HS-27A (cell line): Measurements from ENCODE around the gene SRGAP2C.
"Not testable (repeated sequence)": the region's sequence is repeated elsewhere in the genome, so short reads cannot be mapped to it uniquely, and the experiment has no call there.

Experiments used
- DNase-seq: peaks from one replicate; pipeline ENCODE4 v3.0.0-alpha.2; 2012; ENCODE audit warnings: low read depth, missing footprints

Gene SRGAP2C

DNA sequence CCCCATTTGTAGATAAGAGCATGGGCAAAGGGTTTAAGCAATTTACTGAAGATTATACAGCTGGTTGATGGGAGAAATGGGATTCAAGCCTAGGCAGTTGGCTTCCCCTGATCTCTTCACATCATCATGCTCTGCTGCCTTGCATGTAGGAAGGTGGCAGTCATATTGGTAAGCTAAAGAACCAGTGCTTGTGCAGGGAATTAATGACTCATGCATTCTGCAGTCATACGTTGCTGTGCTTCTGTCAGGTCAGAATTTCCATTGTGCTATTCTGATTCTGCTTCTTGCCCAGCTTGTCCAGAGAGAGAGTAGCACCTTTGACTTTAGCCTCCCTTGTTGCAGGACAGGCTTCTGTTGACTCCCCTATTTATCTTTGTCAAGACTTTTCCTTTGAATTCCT is 153.2 kb downstream of the SRGAP2C start:
- not testable (repeated sequence) for DNase-seq

GRCh38 chr1:121339611-121340010 is 154.8 kb downstream of the SRGAP2C start:
- DNase-seq: not testable (repeated sequence)

DNA sequence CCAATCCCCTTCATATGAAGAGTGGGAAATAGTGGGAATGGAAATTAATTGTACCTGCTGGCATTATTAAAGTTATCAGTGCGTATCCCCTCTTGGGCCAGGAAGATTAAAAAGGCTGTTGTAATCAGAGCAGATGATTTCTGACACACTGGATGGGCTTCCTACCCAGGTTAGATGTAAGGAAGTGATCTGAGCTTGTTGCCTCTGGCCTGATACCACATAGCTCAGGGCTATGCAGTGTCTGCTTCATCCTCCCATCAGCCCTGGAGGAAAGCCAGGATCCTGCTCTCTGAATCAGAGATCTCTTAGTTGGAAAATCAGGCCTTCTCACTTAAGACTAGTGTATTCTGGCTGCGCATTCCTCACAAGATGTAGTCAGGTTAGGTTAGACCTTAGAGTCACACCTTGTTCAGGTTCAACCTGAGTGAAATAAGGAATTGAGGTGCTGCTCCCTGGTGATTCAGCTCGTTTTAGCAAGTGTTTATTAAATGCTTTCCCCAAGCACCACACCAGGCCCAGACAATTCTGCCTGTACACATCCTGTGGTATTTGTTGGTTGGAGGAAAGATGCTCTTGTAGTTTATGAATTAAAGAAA is 158.6 kb downstream of the SRGAP2C start:
- DNase-seq: not testable (repeated sequence)

DNA sequence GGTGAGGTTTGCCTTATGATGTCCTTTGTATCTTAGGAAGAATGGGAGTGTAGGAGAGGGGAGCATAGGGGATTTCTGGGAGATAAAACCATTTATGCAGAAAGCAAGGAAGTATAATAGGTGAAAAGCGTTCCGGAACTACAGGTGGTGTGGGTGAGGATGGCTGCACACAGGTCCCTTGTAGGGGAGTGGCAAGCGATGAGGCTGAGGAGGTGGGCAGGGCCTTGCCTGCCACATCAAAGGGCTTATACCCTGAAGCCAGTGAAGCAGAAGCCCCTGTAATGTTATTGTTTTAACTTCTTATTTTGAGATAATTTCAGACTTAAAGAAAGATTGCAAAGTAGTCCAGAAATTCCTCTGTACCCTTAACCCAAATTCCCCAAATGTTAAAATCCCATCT is 159.6 kb downstream of the SRGAP2C start:
- not testable (repeated sequence) for DNase-seq

DNA sequence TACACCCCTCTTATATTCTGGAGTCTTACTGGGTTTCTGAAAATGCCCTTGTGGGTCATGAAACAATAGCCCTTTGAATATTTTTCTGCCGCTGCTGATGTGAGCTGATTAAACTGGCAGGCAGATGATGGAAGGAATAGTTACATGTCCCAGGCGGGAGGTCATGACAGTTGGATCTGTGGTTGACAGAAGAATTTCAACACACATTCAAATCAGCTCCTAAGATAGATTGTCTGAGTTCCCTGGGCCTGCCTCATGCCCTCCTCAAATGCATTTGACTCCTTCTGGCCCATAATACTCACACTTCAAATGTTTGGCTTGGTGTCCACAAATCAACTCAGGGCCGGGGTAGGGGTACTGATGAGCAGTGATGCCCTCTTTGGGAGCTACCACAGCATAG is 161.9 kb downstream of the SRGAP2C start:
- not testable (repeated sequence) for DNase-seq

- DNase-seq: not testable (repeated sequence)
These were observed 162.7 kb downstream of the SRGAP2C start for GRCh38 chr1:121347476-121347875.

DNA sequence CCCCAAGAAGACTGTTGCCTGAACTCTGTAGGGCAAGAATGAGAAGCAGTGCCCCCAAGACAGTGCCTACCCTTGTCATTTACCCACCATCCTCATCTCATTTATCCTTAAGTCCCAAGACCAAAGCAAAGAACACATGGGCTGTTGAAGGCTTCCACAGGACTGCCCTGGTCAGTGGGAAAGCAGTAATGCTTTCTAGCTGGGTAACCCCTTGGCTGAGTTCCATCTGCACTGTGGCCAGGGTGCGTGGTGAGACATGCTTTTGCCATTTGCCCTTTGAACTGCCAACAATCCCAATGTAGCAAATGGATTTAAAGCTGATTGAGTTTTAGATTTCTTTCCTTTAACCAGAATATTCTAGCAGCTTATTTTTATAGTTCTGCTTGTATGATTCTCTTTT is 163.3 kb downstream of the SRGAP2C start:
- DNase-seq: not testable (repeated sequence)

DNA sequence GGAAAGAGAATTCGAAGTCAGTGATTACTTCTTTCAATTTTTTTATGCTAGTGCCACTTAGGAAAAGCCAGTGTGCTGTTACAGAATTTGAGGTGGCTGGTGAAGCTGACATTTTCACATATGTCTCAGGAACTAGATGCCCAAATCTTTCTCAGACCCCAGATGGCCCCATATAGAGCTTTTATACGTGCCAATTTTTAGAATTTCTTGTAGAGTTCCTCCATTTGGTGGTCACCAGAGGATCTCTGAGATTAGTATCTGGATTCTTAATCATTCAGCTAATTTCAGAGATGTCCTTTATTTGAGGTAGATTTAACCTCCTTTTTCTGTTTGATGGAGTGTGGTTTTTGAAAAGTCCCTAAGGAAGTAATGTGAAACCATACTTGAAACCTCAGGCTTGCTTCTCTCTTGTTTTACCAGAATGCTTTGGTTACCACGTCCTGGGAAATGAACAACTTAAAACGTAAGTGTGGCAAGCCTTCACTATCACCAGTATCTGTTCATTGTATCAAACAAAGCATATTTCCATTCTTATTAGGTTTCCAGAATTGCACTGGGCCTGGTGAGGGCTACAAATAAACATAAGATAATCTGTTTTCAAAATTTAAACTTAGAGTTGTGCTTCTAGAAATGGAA is 164.7 kb downstream of the SRGAP2C start:
- DNase-seq: not testable (repeated sequence)

- not testable (repeated sequence) for DNase-seq
These were observed 171.1 kb downstream of the SRGAP2C start for GRCh38 chr1:121355711-121356420.

GRCh38 chr1:121356819-121357218 is 172.0 kb downstream of the SRGAP2C start:
- DNase-seq: not testable (repeated sequence)

- DNase-seq: not testable (repeated sequence)
These were observed 175.8 kb downstream of the SRGAP2C start for GRCh38 chr1:121360531-121360930.

- DNase-seq: not testable (repeated sequence)
These were observed 176.9 kb downstream of the SRGAP2C start for GRCh38 chr1:121361451-121362233.

DNA sequence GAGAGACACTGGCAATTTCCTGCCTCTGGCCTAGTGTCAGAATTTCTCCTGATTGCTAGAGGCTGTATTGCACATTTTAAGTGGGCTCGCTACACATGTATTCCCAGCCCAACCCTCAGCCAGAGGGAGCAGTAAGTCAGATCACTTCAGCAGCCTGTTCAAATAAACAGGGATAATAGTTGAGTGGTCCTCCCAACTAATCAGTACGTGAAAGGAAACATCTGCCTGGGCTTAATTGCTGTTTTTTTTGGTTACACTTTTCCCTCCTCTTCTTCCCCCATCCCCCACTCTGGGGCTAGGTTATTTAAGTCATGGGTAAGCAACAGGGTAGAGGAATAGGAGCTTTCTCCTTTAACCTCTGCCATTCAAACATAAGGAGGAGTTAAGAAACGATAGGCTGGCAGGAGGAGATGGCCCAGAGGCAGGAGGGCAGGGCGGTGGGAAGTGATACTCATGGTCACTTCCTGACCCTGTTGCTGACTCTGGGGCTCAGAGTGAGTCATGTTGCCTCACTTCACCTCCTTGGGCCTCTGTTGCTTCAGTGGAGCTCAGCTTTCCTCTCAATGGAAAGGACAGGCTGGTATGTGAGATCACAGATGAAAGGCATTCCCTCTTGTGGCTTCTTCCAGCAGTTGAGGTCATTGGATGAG is 177.6 kb downstream of the SRGAP2C start:
- DNase-seq: not testable (repeated sequence)

- not testable (repeated sequence) for DNase-seq
These were observed 180.5 kb downstream of the SRGAP2C start for GRCh38 chr1:121365316-121365715.

DNA sequence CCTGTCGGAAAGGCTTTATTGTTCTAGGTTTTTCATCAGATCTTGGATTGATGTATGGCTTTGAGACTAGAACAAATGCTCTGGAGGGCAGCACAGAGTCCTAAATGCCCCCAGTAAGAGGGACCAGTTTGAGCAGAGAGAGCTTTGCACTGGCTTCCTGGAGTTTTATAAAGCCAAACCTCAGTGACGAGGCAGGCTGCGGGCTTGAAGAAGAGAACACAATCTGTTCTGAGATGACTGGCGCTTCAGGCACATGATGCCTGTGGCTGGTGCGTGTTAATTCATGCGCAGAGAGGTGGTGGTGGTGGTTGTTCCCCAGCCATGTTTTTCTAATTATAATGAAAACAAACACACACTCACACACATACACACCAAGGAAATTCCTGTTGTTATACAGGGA is 180.9 kb downstream of the SRGAP2C start:
- not testable (repeated sequence) for DNase-seq

DNA sequence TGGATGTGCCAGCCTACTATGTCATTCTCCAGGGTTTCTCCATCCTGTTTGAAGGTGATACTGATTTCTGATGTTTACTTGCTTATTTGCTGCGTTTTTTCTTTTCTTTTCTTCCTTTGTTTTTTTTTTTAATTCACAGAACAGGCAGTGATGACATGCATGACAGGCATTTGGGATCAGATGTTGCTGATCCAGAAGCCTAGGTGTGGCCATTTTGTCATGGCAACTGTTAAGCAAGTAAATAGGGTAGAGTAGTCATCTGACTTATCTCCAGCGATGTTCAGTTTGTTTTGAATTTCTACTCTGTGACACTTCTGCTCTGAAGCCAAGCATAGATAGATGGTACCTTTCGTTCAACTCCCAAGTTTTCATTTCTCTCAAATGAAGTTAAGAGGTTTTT is 181.4 kb downstream of the SRGAP2C start:
- DNase-seq: not testable (repeated sequence)

DNA sequence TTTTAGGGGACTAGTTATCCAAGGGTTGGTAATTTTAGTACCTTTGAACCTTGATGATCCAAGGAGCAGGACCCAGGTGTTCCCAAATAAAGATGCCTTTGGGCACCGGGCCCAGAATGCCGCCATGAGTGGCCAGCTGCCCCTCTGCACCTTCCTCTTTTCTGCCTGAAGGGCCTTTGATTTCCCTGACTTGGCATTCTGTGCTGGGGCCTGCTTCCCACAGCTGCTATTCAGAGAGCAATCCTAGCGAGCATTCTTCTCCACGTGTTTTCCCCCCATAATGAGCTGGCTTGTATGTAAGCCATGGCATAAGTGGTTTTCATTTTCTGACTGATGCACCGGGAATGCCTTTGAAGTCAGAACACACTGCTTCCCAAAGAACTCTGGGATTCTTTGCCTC is 184.1 kb downstream of the SRGAP2C start:
- DNase-seq: not testable (repeated sequence)

DNA sequence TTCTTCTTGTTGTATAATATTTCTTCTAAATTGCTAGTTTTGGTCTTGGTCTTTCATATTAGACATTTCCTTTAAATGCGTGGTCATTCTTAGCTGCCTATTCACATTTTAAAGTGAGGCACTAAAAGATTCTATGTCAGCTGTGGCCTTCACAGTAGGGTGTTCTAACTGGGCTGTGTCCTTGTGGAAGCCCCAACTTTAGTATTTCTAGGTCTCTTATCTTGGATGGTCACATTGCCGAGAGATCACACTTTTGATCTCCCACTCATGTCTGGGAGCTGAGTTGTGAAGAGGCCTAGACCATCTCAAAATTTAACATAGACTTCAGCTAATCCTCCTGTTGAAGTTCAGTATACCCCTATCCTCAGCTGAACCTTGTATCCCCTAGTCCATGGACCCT is 185.2 kb downstream of the SRGAP2C start:
- DNase-seq: not testable (repeated sequence)

DNA sequence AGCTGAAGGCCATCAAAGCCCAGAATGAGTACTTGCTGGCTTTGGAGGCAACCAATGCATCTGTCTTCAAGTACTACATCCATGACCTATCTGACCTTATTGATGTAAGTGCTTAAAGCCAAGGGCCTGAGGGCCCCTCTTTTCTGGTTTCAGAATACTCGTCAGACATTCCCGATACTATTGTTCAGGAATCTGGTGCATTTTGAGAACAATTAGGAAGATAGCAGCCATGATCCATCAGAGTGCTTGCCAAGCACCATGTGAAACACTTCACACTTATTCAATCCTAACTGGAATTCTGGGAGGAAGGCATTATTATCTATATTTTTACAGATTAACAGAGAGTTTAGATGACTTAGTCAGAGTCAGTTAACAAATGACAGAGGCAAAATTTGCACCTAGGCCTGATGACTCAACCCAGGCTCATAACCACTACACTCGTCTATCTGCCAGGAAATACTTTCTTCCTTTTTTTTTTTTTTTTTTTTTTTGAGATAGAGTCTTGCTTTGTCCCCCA is 190.1 kb downstream of the SRGAP2C start:
- not testable (repeated sequence) for DNase-seq

DNA sequence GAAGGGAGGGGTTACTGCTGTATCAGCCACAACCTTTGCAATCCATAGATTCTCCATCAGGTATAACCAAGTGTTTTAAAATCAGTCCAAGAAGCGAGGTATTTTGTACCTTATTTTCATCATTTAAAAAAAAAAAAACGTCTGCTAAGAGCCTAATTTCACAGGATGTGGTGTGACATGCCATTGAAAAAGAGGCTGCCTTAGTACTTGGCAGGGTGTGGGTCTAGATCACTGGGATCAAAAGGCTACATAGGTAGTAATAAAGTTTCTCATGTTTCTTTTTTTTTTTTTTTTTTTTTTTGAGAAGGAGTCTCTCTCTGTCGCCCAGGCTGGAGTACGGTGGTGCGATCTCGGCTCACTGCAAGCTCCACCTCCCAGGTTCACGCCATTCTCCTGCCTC is 192.2 kb downstream of the SRGAP2C start:
- DNase-seq: not testable (repeated sequence)

- not testable (repeated sequence) for DNase-seq
These were observed 194.0 kb downstream of the SRGAP2C start for GRCh38 chr1:121378757-121379156.
